ENCODE results near the gene GAB2.

DNA sequence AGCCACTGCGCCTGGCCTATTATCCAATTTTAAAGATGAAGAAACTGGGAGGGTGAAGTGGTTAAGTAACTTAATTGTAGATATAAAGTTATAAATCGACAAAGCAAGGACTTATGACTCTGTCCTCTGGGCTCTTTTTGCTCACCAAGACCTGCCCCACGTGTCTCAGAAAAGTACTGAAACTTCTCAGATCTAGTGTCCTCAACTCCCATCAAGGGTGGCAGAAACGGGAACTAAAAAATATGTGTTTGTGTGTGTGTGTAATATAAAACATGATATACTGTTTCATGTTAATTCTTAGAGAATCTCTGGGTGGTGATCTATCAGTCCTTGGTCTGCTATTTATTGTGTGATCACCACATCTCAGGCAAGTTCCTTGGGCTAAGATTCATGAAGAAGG, 104.9 kb downstream of the GAB2 start:
- TF ChIP-seq, protein P1, sequence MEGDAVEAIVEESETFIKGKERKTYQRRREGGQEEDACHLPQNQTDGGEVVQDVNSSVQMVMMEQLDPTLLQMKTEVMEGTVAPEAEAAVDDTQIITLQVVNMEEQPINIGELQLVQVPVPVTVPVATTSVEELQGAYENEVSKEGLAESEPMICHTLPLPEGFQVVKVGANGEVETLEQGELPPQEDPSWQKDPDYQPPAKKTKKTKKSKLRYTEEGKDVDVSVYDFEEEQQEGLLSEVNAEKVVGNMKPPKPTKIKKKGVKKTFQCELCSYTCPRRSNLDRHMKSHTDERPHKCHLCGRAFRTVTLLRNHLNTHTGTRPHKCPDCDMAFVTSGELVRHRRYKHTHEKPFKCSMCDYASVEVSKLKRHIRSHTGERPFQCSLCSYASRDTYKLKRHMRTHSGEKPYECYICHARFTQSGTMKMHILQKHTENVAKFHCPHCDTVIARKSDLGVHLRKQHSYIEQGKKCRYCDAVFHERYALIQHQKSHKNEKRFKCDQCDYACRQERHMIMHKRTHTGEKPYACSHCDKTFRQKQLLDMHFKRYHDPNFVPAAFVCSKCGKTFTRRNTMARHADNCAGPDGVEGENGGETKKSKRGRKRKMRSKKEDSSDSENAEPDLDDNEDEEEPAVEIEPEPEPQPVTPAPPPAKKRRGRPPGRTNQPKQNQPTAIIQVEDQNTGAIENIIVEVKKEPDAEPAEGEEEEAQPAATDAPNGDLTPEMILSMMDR (IDR thresholded peaks at IDR 0.05; ENCODE audit: poor library complexity): no peak
- no peak for TF ChIP-seq EZH2 (IDR thresholded peaks at IDR 0.05; ENCODE audit: borderline replicate concordance)

All from hepatocyte (in vitro differentiated cells).